ENCODE results near the gene IGF2. TPM values are rescaled to one million over a fixed set of nuclear protein-coding genes. Genes with fewer than 3 reads are reported as not detected.
A peak's percentile ranks its signal among the peaks of the same experiment; 100 is the strongest.

IGF2 gene
- total RNA-seq, 1 donor from 2014 or later, result 75.0 TPM

GRCh38 chr11:2149460-2149859 is 10.3 kb upstream of the IGF2 start:
- no peak overlapping the region for H3K27ac ChIP-seq (replicated peaks)
- no peak for TF ChIP-seq CTCF (IDR thresholded peaks at IDR 0.05; ENCODE audit: borderline replicate concordance)
- peaks cover 69% of the 10 kb centered on the region for H3K27me3 ChIP-seq (ENCODE audit: low read depth)
- H3K4me1 ChIP-seq, result peaks cover 6% of the 10 kb centered on the region
- H3K36me3 ChIP-seq, result no peaks in the 10 kb centered on the region
- H3K9me3 ChIP-seq (replicated peaks), result no peaks in the 10 kb centered on the region
- intact Hi-C loops (cut with micrococcal nuclease), result no loop called here
- DNase-seq, result no peak
- no peak overlapping the region for H3K4me3 ChIP-seq

DNA sequence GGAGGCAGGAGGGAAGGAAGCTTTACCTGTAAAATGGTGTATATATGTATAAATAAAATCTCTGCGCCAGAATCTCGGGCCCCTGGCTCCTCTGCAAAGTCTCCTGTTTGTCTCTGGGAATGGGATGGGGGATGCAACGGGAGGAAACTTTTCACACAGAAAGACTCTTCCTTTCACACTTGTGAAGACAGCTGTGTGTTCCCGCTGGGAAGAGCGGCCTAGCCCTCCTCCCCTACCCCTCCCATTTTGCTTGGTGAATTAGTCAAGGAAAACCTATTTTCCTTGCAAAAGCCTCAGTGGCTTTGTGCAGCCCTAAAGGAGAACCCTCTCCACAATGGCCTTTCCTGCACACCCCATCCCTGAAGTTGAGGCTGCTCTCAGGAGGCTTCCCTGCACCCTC is 9.4 kb upstream of the IGF2 start:
- H3K9me3 ChIP-seq (replicated peaks), result no peaks in the 10 kb centered on the region
- H3K27ac ChIP-seq (replicated peaks), result no peak overlapping the region
- peaks cover 77% of the 10 kb centered on the region for H3K27me3 ChIP-seq (ENCODE audit: low read depth)
- intact Hi-C loops (cut with micrococcal nuclease), result no loop called here
- TF ChIP-seq CTCF (IDR thresholded peaks at IDR 0.05; ENCODE audit: borderline replicate concordance), result no peak
- H3K36me3 ChIP-seq, result no peaks in the 10 kb centered on the region
- DNase-seq, result no peak
- peaks cover 15% of the 10 kb centered on the region for H3K4me1 ChIP-seq
- no peak overlapping the region for H3K4me3 ChIP-seq

GRCh38 chr11:2147391-2147790 is 8.2 kb upstream of the IGF2 start:
- intact Hi-C loops (cut with micrococcal nuclease), result no loop called here
- Histone ChIP-seq H3K27me3 (ENCODE audit: low read depth) (peaks cover 89% of the 10 kb centered on the region), H3K9me3 (replicated peaks) (no peaks in the 10 kb centered on the region), H3K27ac (replicated peaks) (no peak overlapping the region), H3K4me1 (peaks cover 17% of the 10 kb centered on the region), H3K36me3 (no peaks in the 10 kb centered on the region), H3K4me3 (no peak overlapping the region)
- no peak for TF ChIP-seq CTCF (IDR thresholded peaks at IDR 0.05; ENCODE audit: borderline replicate concordance)
- no peak for DNase-seq

DNA sequence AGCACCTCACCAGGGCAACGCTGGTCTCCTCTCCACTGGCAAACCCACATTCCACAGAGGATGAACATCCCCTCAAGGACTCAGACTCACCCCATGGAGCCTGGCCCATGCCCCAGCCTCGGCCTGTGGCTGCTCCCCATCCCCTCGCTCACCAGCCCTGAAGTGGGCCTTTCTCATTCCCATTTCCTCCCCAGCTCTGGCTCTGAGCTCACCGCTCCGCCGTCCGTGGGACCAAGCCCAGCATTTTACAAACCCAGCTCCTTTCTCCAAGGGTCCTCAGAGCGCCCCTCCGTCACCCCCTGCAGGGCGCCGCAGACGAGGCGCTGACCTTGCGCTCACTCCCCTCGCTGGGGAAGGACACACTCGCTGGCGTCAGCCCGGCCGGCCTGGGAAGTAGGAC is 6.9 kb upstream of the IGF2 start:
- no peak overlapping the region for H3K4me3 ChIP-seq
- peaks cover 12% of the 10 kb centered on the region for H3K4me1 ChIP-seq
- DNase-seq, result no peak
- H3K9me3 ChIP-seq (replicated peaks), result no peaks in the 10 kb centered on the region
- H3K27me3 ChIP-seq (ENCODE audit: low read depth), result peaks cover 100% of the 10 kb centered on the region
- TF ChIP-seq CTCF (IDR thresholded peaks at IDR 0.05; ENCODE audit: borderline replicate concordance), result no peak
- H3K27ac ChIP-seq (replicated peaks), result no peak overlapping the region
- intact Hi-C loops (cut with micrococcal nuclease), result no loop called here
- no peaks in the 10 kb centered on the region for H3K36me3 ChIP-seq

GRCh38 chr11:2144544-2145248 is 5.5 kb upstream of the IGF2 start:
- Histone ChIP-seq H3K36me3 (no peaks in the 10 kb centered on the region), H3K9me3 (replicated peaks) (no peaks in the 10 kb centered on the region), H3K27me3 (ENCODE audit: low read depth) (peaks cover 100% of the 10 kb centered on the region), H3K4me3 (peak overlapping the region; percentile 50), H3K4me1 (peaks cover 26% of the 10 kb centered on the region), H3K27ac (replicated peaks) (no peak overlapping the region)
- no peak for DNase-seq
- intact Hi-C loops (cut with micrococcal nuclease), result no loop called here
- no peak for TF ChIP-seq CTCF (IDR thresholded peaks at IDR 0.05; ENCODE audit: borderline replicate concordance)

Data from left ventricle myocardium inferior (tissue), 1 donor.